Amniotic epithelial cell (primary cell): ENCODE data around the gene LAGE3.
A peak's percentile ranks its signal among the peaks of the same experiment; 100 is the strongest.
"Not testable (repeated sequence)": the region's sequence is repeated elsewhere in the genome, so short reads cannot be mapped to it uniquely, and the experiment has no call there.

Experiments used
- DNase-seq: peaks from one replicate; pipeline ENCODE4 v3.0.0-alpha.2; 2010; ENCODE audit warnings: low read depth

LAGE3 gene

GRCh38 chrX:154502098-154502497 is 23.0 kb upstream of the LAGE3 start:
- no peak for DNase-seq

- DNase-seq: not testable (repeated sequence)
Measured at GRCh38 chrX:154501423-154501822, 22.3 kb upstream of the LAGE3 start.

GRCh38 chrX:154496591-154497137 is 17.6 kb upstream of the LAGE3 start:
- not testable (repeated sequence) for DNase-seq

- DNase-seq: no peak
Measured at GRCh38 chrX:154495472-154495922, 16.4 kb upstream of the LAGE3 start.

GRCh38 chrX:154494715-154495114 is 15.6 kb upstream of the LAGE3 start:
- no peak for DNase-seq

GRCh38 chrX:154490414-154491083 is 11.5 kb upstream of the LAGE3 start, which contains the start of gene SLC10A3:
Gene SLC10A3 (minus strand): TSS chrX:154490629. CDS start chrX:154488940, 1,689 bp downstream.
- DNase-seq: peak; percentile 88

- peak; percentile 45 for DNase-seq
Measured at GRCh38 chrX:154490021-154490413, 10.9 kb upstream of the LAGE3 start.

GRCh38 chrX:154489182-154489581 is 10.1 kb upstream of the LAGE3 start:
- no peak for DNase-seq

- no peak for DNase-seq
Measured at GRCh38 chrX:154488336-154489075, 9.4 kb upstream of the LAGE3 start.

- DNase-seq: no peak
Measured at GRCh38 chrX:154487518-154488290, 8.6 kb upstream of the LAGE3 start.

- DNase-seq: peak; percentile 80
Measured at GRCh38 chrX:154486396-154487207, 7.5 kb upstream of the LAGE3 start, which contains the start of gene UBL4A. Gene UBL4A (minus strand): TSS chrX:154486615. CDS start chrX:154486584, 31 bp downstream.

- DNase-seq: no peak
Measured at GRCh38 chrX:154486052-154486395, 6.9 kb upstream of the LAGE3 start.

- no peak for DNase-seq
Measured at GRCh38 chrX:154485150-154486051, 6.3 kb upstream of the LAGE3 start.

GRCh38 chrX:154484255-154485149 is 5.4 kb upstream of the LAGE3 start:
- DNase-seq: no peak

GRCh38 chrX:154483325-154483724 is 4.2 kb upstream of the LAGE3 start:
- no peak for DNase-seq

GRCh38 chrX:154482786-154483185 is 3.7 kb upstream of the LAGE3 start:
- DNase-seq: no peak

GRCh38 chrX:154481911-154482601 is 3.0 kb upstream of the LAGE3 start:
- no peak for DNase-seq

- no peak for DNase-seq
Measured at GRCh38 chrX:154481195-154481594, 2.1 kb upstream of the LAGE3 start.
